ENCODE data around the gene KCTD14.

- TF ChIP-seq CTCF (IDR thresholded peaks at IDR 0.05; ENCODE audit: insufficient read depth, low read depth, low read length) = no peak
- no peak for TF ChIP-seq EZH2 (IDR thresholded peaks at IDR 0.05; ENCODE audit: insufficient read depth, low read length)
Measured at GRCh38 chr11:78039919-78040671, 17.0 kb upstream of the KCTD14 start.
